Endothelial cell of umbilical vein (primary cell): ENCODE data around the gene GALNT10. TPM values are rescaled to one million over a fixed set of nuclear protein-coding genes. Genes with fewer than 3 reads are reported as not detected.

Source experiments
- BruUV-seq: library from RNA; stranded (reverse); fragments of 400-500 nt; replicated peaks from 2 replicates; lab custom pipeline; 2021; lab: Mats Ljungman, UMichigan
- CTCF ChIA-PET: fragments of 300-600, 350-600 bp; sonication (Branson Sonifier 250); formaldehyde crosslinking; loops from one replicate; lab custom pipeline; 2021; ENCODE audit warnings: antibody characterized with exemption, inconsistent platforms; lab: Charles Lee
- POLR2A ChIA-PET: fragments of 300-600, 350-600 bp; sonication (Branson Sonifier 250); formaldehyde crosslinking; loops from one replicate; lab custom pipeline; 2021; ENCODE audit warnings: antibody characterized with exemption, inconsistent platforms; lab: Charles Lee
- DNase-seq: peaks from one replicate; pipeline ENCODE4 v3.0.0-alpha.2; 2011; ENCODE audit warnings: low read depth, low spot score
- FAIRE-seq: peaks from 2 replicates; lab custom pipeline; 2011; peaks lifted over from hg19 to GRCh38; lab: Jason Lieb, UNC
- H2AFZ ChIP-seq: 2 replicates; pipeline ENCODE4 v1.6.0; 2012; ENCODE audit warnings: low read depth, low read length, control low read depth, inconsistent platforms
- H3K27ac ChIP-seq: 2 replicates; pipeline ENCODE4 v1.5.1; 2011; ENCODE audit warnings: low read depth, mild to moderate bottlenecking, control low read depth, low read length, moderate library complexity; ENCODE audit not compliant: insufficient read depth
- H3K27me3 ChIP-seq, 2 experiments: 2 replicates each; pipeline versions ENCODE4 v1.6.0 to v1.6.1; 2011; ENCODE audit warnings: low read length in 2 of 2, mixed read lengths in 1 of 2; ENCODE audit not compliant: control insufficient read depth in 2 of 2, insufficient read depth in 2 of 2
- H3K36me3 ChIP-seq, 2 experiments: 2 replicates in 1 of 2; 3 replicates in 1 of 2; pipeline ENCODE4 v1.5.1; 2011; ENCODE audit warnings: low read length in 2 of 2, mild to moderate bottlenecking in 1 of 2, moderate library complexity in 1 of 2; ENCODE audit not compliant: control insufficient read depth in 2 of 2, insufficient read depth in 2 of 2; ENCODE audit errors: extremely low read depth in 1 of 2
- H3K4me1 ChIP-seq: 3 replicates; pipeline ENCODE4 v1.5.1; 2011; ENCODE audit warnings: mild to moderate bottlenecking, low read length; ENCODE audit not compliant: control insufficient read depth, insufficient read depth; ENCODE audit errors: extremely low read depth
- H3K4me2 ChIP-seq: 2 replicates; pipeline ENCODE4 v1.6.1; 2011; ENCODE audit warnings: low read length, control low read depth, mixed read lengths; ENCODE audit not compliant: insufficient read depth
- H3K4me3 ChIP-seq, 3 experiments: fragments of 200-600 bp in 1 of 3; sonication (generic), shearing (Covaris generic) in 1 of 3; replicated peaks in 1 of 3; 2 replicates each; pipeline ENCODE4 v1.5.1; 2011 to 2016; ENCODE audit warnings: control low read depth in 3 of 3, low read length in 3 of 3, mild to moderate bottlenecking in 2 of 3, inconsistent platforms in 1 of 3, low read depth in 1 of 3, moderate library complexity in 1 of 3; ENCODE audit not compliant: insufficient read depth in 1 of 3
- H3K79me2 ChIP-seq: 2 replicates; pipeline ENCODE4 v1.6.0; 2012; ENCODE audit warnings: low read length, inconsistent platforms; ENCODE audit not compliant: control insufficient read depth, insufficient read depth
- H3K9ac ChIP-seq: replicated peaks from 2 replicates; pipeline ENCODE3; 2011; ENCODE audit warnings: low read length, control low read depth; ENCODE audit not compliant: insufficient read depth; ENCODE audit errors: extremely low read depth
- H3K9me1 ChIP-seq: replicated peaks from 3 replicates; pipeline ENCODE4 v1.6.0; 2011; ENCODE audit warnings: mild to moderate bottlenecking, low read length; ENCODE audit not compliant: control insufficient read depth, insufficient read depth; ENCODE audit errors: extremely low read depth
- H3K9me3 ChIP-seq: replicated peaks from 2 replicates; pipeline ENCODE4 v1.5.1; 2012; ENCODE audit warnings: low read length, inconsistent platforms; ENCODE audit not compliant: control insufficient read depth, insufficient read depth
- H4K20me1 ChIP-seq: replicated peaks from 2 replicates; pipeline ENCODE3; 2011; ENCODE audit warnings: mild to moderate bottlenecking, low read length; ENCODE audit not compliant: control insufficient read depth, insufficient read depth; ENCODE audit errors: extremely low read depth
- CTCF ChIP-seq, 2 donors: IDR thresholded peaks; 1 replicate in 1 of 2; 2 replicates in 1 of 2; pipeline ENCODE4 v1.5.1; 2011; ENCODE audit warnings: low read length in 2 of 2, mild to moderate bottlenecking in 2 of 2, moderate library complexity in 2 of 2, control low read depth in 1 of 2, inconsistent platforms in 1 of 2, low read depth in 1 of 2; ENCODE audit not compliant: insufficient read depth in 1 of 2; ENCODE audit errors: extremely low read depth in 1 of 2
- EZH2 ChIP-seq: IDR thresholded peaks from 2 replicates; pipeline ENCODE4 v1.6.1; 2012; ENCODE audit warnings: borderline replicate concordance, low read depth, mild to moderate bottlenecking, moderate library complexity, low read length, inconsistent platforms; ENCODE audit not compliant: severe bottlenecking
- FOS ChIP-seq: IDR thresholded peaks from 2 replicates; pipeline ENCODE4 v1.6.1; 2011; ENCODE audit warnings: mild to moderate bottlenecking, low read length, moderate library complexity, borderline replicate concordance; ENCODE audit not compliant: insufficient read depth
- GATA2 ChIP-seq: IDR thresholded peaks from 2 replicates; pipeline ENCODE4 v1.7.0; 2011; ENCODE audit warnings: low read depth, mild to moderate bottlenecking, moderate library complexity, mixed read lengths, low read length; ENCODE audit not compliant: insufficient read length, insufficient read depth
- JUN ChIP-seq: IDR thresholded peaks from 2 replicates; pipeline ENCODE4 v1.6.1; 2011; ENCODE audit warnings: borderline replicate concordance, low read depth; ENCODE audit not compliant: insufficient read length, insufficient read depth
- MYC ChIP-seq: IDR thresholded peaks from one replicate; pipeline ENCODE4 v1.6.1; 2011; ENCODE audit warnings: mild to moderate bottlenecking, low read depth, low read length
- POLR2A ChIP-seq: IDR thresholded peaks from 2 replicates; pipeline ENCODE4 v1.6.1; 2012; ENCODE audit warnings: low read depth, mild to moderate bottlenecking, control low read depth, low read length
- POLR2AphosphoS5 ChIP-seq: IDR thresholded peaks from 2 replicates; pipeline ENCODE4 v1.6.1; 2012; ENCODE audit warnings: low read depth, mild to moderate bottlenecking, control low read depth, low read length, moderate library complexity; ENCODE audit not compliant: insufficient read depth
- dilution Hi-C: fragments of 300-500 bp; cut with MboI; formaldehyde crosslinking; loops from one replicate; pipeline ENCODE4 v1.15.0; 2019; ENCODE audit warnings: low sequenced_read_pairs; ENCODE audit not compliant: extremely low pct_ligation_motif_present
- intact Hi-C: fragments of 100-400 bp; cut with micrococcal nuclease; formaldehyde crosslinking; loops from one replicate; pipeline ENCODE4 v1.10.0; 2022
- polyA plus RNA-seq, 4 experiments: library from polyadenylated mRNA; depleted of rRNA in 3 of 4; stranded (reverse) in 3 of 4; unstranded in 1 of 4; fragments of >200 nt; gene quantifications; 2 replicates each; pipeline versions ENCODE4 v1.2.1 to v1.2.3, GENCODE V29; 2011 to 2012; ENCODE audit warnings: missing spikeins in 1 of 4
- total RNA-seq: library from RNA; stranded (reverse); gene quantifications from 2 replicates; pipeline ENCODE4 v1.2.3, GENCODE V29; 2021

GALNT10 gene
- total and polyA plus RNA-seq, 2 donors (not counting 3 experiments of a cell fraction or from before 2014, with no cell fraction given), result 70.2 to 77.6 TPM

- no peaks in the 10 kb centered on the region for H3K9me3 ChIP-seq
- dilution Hi-C loops (no loop called here), intact Hi-C loops (no loop called here)
- no TSS peak for BruUV-seq
- no peak overlapping the region for H3K27ac ChIP-seq
- ChIA-PET POLR2A (no interaction called here), CTCF (interaction anchor here (1.7 kb wide), 1 partner anchor 11 kb away, joined by 4 read pairs; no protein-coding TSS in a partner anchor)
- TF ChIP-seq FOS, result no peak
- no peak for TF ChIP-seq GATA2
- no peak for TF ChIP-seq EZH2
- TF ChIP-seq JUN, result peak; percentile 23
- TF ChIP-seq CTCF (IDR thresholded peaks at IDR 0.05; ENCODE audit: extremely low read depth in 1 of 2, insufficient read depth in 1 of 2, low read depth in 1 of 2, low read length in 2 of 2), result no peak
- no peak for TF ChIP-seq MYC
- TF ChIP-seq POLR2A, result no peak
- no peak for TF ChIP-seq POLR2AphosphoS5
- H3K27me3 ChIP-seq, result no peaks in the 10 kb centered on the region
- no peak overlapping the region for H2AFZ ChIP-seq
- DNase-seq (peak; percentile 12), FAIRE-seq (no peak)
- no peaks in the 10 kb centered on the region for H3K36me3 ChIP-seq
- H3K4me2 ChIP-seq, result no peak overlapping the region
- H4K20me1 ChIP-seq, result no peaks in the 10 kb centered on the region
- H3K79me2 ChIP-seq, result no peaks in the 10 kb centered on the region
- no peaks in the 10 kb centered on the region for H3K9me1 ChIP-seq
- H3K4me1 ChIP-seq, result peaks cover 17% of the 10 kb centered on the region
- H3K9ac ChIP-seq, result no peak overlapping the region
- no peak overlapping the region for H3K4me3 ChIP-seq
These were observed 77.5 kb downstream of the GALNT10 start for GRCh38 chr5:154268073-154268472.
